GM23338 (cell line): ENCODE data around the gene GRIK4. TPM values are rescaled to one million over a fixed set of nuclear protein-coding genes. Genes with fewer than 3 reads are reported as not detected.

ENCODE experiments used
- ATAC-seq: fragments of 200-7000 bp; cut with Tn5 transposase; 3 replicates; pipeline ENCODE4 v1.9.1; 2020
- DNase-seq: peaks from one replicate; pipeline ENCODE4 v3.0.0-alpha.2; 2015; ENCODE audit warnings: low spot score
- H2AFZ ChIP-seq: fragments of 200-600 bp; sonication (generic); 2 replicates; pipeline ENCODE4 v1.8.0; 2016; ENCODE audit warnings: antibody characterized with exemption, mild to moderate bottlenecking, moderate library complexity
- H3F3A ChIP-seq: fragments of 200-600 bp; sonication (generic); replicated peaks from 2 replicates; pipeline ENCODE4 v1.8.0; 2017; ENCODE audit warnings: antibody characterized with exemption, mixed run types, low read depth
- H3K27ac ChIP-seq: fragments of 200-600 bp; sonication (generic); 2 replicates; pipeline ENCODE4 v1.6.1; 2016; ENCODE audit warnings: low read depth
- H3K27me3 ChIP-seq: fragments of 200-600 bp; sonication (generic); 2 replicates; pipeline ENCODE4 v1.8.0; 2016; ENCODE audit warnings: mild to moderate bottlenecking, mixed run types, moderate library complexity; ENCODE audit not compliant: insufficient read depth
- H3K36me3 ChIP-seq: fragments of 200-600 bp; sonication (generic); 2 replicates; pipeline ENCODE4 v1.8.0; 2016; ENCODE audit warnings: mild to moderate bottlenecking; ENCODE audit not compliant: insufficient read depth
- H3K4me1 ChIP-seq: fragments of 200-600 bp; sonication (generic); 2 replicates; pipeline ENCODE4 v1.8.0; 2016; ENCODE audit warnings: mild to moderate bottlenecking, moderate library complexity; ENCODE audit not compliant: insufficient read depth
- H3K4me2 ChIP-seq: fragments of 200-600 bp; sonication (generic); 2 replicates; pipeline ENCODE4 v1.7.1; 2017; ENCODE audit warnings: mixed run types
- H3K4me3 ChIP-seq: fragments of 200-600 bp; sonication (generic); 2 replicates; pipeline ENCODE4 v1.6.1; 2016; ENCODE audit warnings: mixed run types
- H3K79me2 ChIP-seq: fragments of 200-600 bp; sonication (generic); replicated peaks from 2 replicates; pipeline ENCODE4 v1.8.0; 2017; ENCODE audit warnings: mild to moderate bottlenecking; ENCODE audit not compliant: insufficient read depth
- H3K9me2 ChIP-seq: fragments of 200-600 bp; sonication (generic); 2 replicates; pipeline ENCODE4 v1.8.0; 2017; ENCODE audit not compliant: insufficient read depth
- H4K20me1 ChIP-seq: fragments of 200-600 bp; sonication (generic); replicated peaks from 2 replicates; pipeline ENCODE4 v1.8.0; 2017; ENCODE audit warnings: mild to moderate bottlenecking; ENCODE audit not compliant: insufficient read depth
- H3K27ac Mint-ChIP-seq: 2 replicates; pipeline ENCODE4 v1.8.0; 2020; ENCODE audit warnings: inconsistent platforms, mild to moderate bottlenecking, moderate library complexity, mixed read lengths
- H3K27me3 Mint-ChIP-seq: 3 replicates; pipeline ENCODE4 v1.8.0; 2022; ENCODE audit warnings: low read depth, mild to moderate bottlenecking, moderate library complexity, mixed read lengths, inconsistent platforms; ENCODE audit not compliant: insufficient read depth, poor library complexity
- H3K36me3 Mint-ChIP-seq: 3 replicates; pipeline ENCODE4 v1.8.0; 2021; ENCODE audit warnings: low read depth, mild to moderate bottlenecking, inconsistent platforms, moderate library complexity, mixed read lengths
- H3K4me1 Mint-ChIP-seq: 3 replicates; pipeline ENCODE4 v1.8.0; 2020; ENCODE audit warnings: mild to moderate bottlenecking, inconsistent platforms, mixed read lengths
- H3K4me3 Mint-ChIP-seq: 3 replicates; pipeline ENCODE4 v1.8.0; 2021; ENCODE audit warnings: moderate library complexity, mild to moderate bottlenecking, inconsistent platforms, mixed read lengths
- H3K9me3 Mint-ChIP-seq: 3 replicates; pipeline ENCODE4 v1.8.0; 2020; ENCODE audit warnings: moderate library complexity, mild to moderate bottlenecking, inconsistent platforms, mixed read lengths
- CREB1 ChIP-seq: fragments of 250-450 bp; sonication (Bioruptor Pico); IDR thresholded peaks from 2 replicates; pipeline ENCODE4 v1.5.0; 2020; ENCODE audit warnings: low read depth, mild to moderate bottlenecking, moderate library complexity
- EZH2 ChIP-seq: fragments of 200-600 bp; sonication (generic); IDR thresholded peaks from one replicate; pipeline ENCODE4 v1.8.0; 2017; ENCODE audit warnings: antibody characterized with exemption, mild to moderate bottlenecking, low read depth; ENCODE audit not compliant: unreplicated experiment
- EZH2phosphoT487 ChIP-seq: fragments of 200-600 bp; sonication (generic); IDR thresholded peaks from one replicate; pipeline ENCODE4 v1.8.1; 2018; ENCODE audit warnings: antibody characterized with exemption; ENCODE audit not compliant: unreplicated experiment
- JUNB ChIP-seq: IDR thresholded peaks from one replicate; pipeline ENCODE4 v1.6.1; 2016; ENCODE audit warnings: antibody characterized with exemption; ENCODE audit not compliant: unreplicated experiment
- NANOG ChIP-seq: IDR thresholded peaks from 2 replicates; pipeline ENCODE4 v1.6.1; 2016; ENCODE audit warnings: antibody characterized with exemption, borderline replicate concordance
- POLR2AphosphoS5 ChIP-seq: IDR thresholded peaks from 2 replicates; pipeline ENCODE4 v1.6.1; 2016; ENCODE audit warnings: antibody characterized with exemption, low read depth
- STAT1 ChIP-seq: IDR thresholded peaks from one replicate; pipeline ENCODE4 v1.6.1; 2016; ENCODE audit warnings: antibody characterized with exemption; ENCODE audit not compliant: unreplicated experiment
- ZNF114 ChIP-seq: fragments of 250-450 bp; sonication (Bioruptor Pico); IDR thresholded peaks from 2 replicates; pipeline ENCODE4 v1.5.0; 2020; ENCODE audit warnings: mild to moderate bottlenecking, moderate library complexity
- ZNF331 ChIP-seq: fragments of 250-450 bp; sonication (Bioruptor Pico); IDR thresholded peaks from 2 replicates; pipeline ENCODE4 v1.5.0; 2020; ENCODE audit warnings: low read depth, mild to moderate bottlenecking, moderate library complexity
- polyA plus RNA-seq: library from polyadenylated mRNA; unstranded; fragments of >200 nt; fragmentation: Nextera tagmentation; extraction: Ambion mirVana; gene quantifications from 2 replicates; pipeline ENCODE4 v1.2.1, GENCODE V29; 2016
- total RNA-seq: library from RNA; depleted of rRNA; stranded (reverse); fragments of >200 nt; shearing (Covaris generic); gene quantifications from 2 replicates; pipeline ENCODE4 v1.2.3, GENCODE V29; 2014
- TF ChIP-seq, protein P1 (sequence below): fragments of 250-450 bp; sonication (Bioruptor Pico); IDR thresholded peaks from 2 replicates; pipeline ENCODE4 v1.5.0; 2020; ENCODE audit warnings: mild to moderate bottlenecking, moderate library complexity
- TF ChIP-seq, protein P2 (sequence below): IDR thresholded peaks from one replicate; pipeline ENCODE4 v1.6.1; 2018; ENCODE audit warnings: antibody characterized with exemption; ENCODE audit not compliant: unreplicated experiment
- TF ChIP-seq, protein P3 (sequence below): IDR thresholded peaks from 2 replicates; pipeline ENCODE4 v1.6.1; 2016; ENCODE audit warnings: antibody characterized with exemption
- TF ChIP-seq, protein P4 (sequence below), 2 experiments: fragments of 200-600 bp in 1 of 2; sonication (generic) in 1 of 2; conservative IDR thresholded peaks; 2 replicates each; pipeline versions ENCODE4 v1.5.1 to v1.6.1; 2016 to 2017; ENCODE audit warnings: antibody characterized with exemption in 2 of 2, low read depth in 2 of 2, mild to moderate bottlenecking in 2 of 2, moderate library complexity in 1 of 2

The GRIK4 gene
- total and polyA plus RNA-seq, 2 experiments from 2014 or later, result 0.63 to 2.2 TPM

DNA sequence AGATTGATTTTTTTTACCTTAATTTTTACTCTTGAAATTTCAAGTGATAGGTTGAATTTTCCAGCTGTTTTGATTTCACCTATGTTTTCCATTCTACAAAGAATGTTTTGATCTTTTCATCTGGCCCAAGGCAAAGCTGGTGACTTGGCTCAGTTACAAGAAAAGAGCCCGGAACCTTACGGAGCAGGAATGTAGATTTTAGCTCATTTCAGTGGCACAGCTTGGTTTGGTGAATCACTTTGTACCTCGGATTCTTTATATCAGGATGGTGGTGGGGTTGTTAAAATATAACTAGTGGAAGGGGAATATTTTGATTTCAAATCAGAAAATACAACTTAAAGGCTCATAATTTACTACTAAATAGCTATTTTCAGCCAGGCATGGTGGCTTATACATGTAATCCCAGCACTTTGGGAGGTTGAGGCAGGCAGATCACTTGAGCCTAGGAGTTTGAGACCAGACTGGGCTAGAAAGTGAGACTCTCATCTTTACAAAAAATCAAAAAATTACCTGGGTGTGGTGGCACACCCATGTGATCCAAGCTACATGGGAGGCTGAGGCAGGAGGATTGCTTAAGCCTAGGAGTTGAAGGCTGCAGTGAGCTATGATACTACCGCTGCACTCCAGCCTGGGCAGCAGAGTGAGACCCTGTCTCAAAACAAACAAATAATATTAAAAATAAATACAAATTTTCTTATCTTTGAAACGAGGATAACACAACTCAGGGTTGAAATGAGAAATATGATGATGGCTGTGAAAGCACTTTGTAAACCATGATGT lies 9.4 kb upstream of the GRIK4 start:
- Mint-ChIP-seq H3K27me3 (peaks cover 14% of the 10 kb centered on the region), H3K36me3 (no peaks in the 10 kb centered on the region), H3K4me3 (no peak overlapping the region), H3K27ac (peak overlapping the region; percentile 70), H3K9me3 (no peaks in the 10 kb centered on the region), H3K4me1 (peaks cover 50% of the 10 kb centered on the region)
- Histone ChIP-seq H3K27me3 (no peaks in the 10 kb centered on the region), H3F3A (no peaks in the 10 kb centered on the region), H3K4me1 (peaks cover 44% of the 10 kb centered on the region), H3K79me2 (no peaks in the 10 kb centered on the region), H2AFZ (no peak overlapping the region), H3K4me2 (peak overlapping the region; percentile 64; the same call in 1 of the 2 replicates), H3K9me2 (no peaks in the 10 kb centered on the region), H3K4me3 (no peak overlapping the region), H3K36me3 (no peaks in the 10 kb centered on the region), H3K27ac (no peak overlapping the region), H4K20me1 (no peaks in the 10 kb centered on the region)
- DNase-seq (no peak), ATAC-seq (no peak)
- TF ChIP-seq POLR2AphosphoS5, result no peak
- TF ChIP-seq EZH2phosphoT487, result no peak
- no peak for TF ChIP-seq EZH2
- no peak for TF ChIP-seq NANOG
- TF ChIP-seq, protein P1, sequence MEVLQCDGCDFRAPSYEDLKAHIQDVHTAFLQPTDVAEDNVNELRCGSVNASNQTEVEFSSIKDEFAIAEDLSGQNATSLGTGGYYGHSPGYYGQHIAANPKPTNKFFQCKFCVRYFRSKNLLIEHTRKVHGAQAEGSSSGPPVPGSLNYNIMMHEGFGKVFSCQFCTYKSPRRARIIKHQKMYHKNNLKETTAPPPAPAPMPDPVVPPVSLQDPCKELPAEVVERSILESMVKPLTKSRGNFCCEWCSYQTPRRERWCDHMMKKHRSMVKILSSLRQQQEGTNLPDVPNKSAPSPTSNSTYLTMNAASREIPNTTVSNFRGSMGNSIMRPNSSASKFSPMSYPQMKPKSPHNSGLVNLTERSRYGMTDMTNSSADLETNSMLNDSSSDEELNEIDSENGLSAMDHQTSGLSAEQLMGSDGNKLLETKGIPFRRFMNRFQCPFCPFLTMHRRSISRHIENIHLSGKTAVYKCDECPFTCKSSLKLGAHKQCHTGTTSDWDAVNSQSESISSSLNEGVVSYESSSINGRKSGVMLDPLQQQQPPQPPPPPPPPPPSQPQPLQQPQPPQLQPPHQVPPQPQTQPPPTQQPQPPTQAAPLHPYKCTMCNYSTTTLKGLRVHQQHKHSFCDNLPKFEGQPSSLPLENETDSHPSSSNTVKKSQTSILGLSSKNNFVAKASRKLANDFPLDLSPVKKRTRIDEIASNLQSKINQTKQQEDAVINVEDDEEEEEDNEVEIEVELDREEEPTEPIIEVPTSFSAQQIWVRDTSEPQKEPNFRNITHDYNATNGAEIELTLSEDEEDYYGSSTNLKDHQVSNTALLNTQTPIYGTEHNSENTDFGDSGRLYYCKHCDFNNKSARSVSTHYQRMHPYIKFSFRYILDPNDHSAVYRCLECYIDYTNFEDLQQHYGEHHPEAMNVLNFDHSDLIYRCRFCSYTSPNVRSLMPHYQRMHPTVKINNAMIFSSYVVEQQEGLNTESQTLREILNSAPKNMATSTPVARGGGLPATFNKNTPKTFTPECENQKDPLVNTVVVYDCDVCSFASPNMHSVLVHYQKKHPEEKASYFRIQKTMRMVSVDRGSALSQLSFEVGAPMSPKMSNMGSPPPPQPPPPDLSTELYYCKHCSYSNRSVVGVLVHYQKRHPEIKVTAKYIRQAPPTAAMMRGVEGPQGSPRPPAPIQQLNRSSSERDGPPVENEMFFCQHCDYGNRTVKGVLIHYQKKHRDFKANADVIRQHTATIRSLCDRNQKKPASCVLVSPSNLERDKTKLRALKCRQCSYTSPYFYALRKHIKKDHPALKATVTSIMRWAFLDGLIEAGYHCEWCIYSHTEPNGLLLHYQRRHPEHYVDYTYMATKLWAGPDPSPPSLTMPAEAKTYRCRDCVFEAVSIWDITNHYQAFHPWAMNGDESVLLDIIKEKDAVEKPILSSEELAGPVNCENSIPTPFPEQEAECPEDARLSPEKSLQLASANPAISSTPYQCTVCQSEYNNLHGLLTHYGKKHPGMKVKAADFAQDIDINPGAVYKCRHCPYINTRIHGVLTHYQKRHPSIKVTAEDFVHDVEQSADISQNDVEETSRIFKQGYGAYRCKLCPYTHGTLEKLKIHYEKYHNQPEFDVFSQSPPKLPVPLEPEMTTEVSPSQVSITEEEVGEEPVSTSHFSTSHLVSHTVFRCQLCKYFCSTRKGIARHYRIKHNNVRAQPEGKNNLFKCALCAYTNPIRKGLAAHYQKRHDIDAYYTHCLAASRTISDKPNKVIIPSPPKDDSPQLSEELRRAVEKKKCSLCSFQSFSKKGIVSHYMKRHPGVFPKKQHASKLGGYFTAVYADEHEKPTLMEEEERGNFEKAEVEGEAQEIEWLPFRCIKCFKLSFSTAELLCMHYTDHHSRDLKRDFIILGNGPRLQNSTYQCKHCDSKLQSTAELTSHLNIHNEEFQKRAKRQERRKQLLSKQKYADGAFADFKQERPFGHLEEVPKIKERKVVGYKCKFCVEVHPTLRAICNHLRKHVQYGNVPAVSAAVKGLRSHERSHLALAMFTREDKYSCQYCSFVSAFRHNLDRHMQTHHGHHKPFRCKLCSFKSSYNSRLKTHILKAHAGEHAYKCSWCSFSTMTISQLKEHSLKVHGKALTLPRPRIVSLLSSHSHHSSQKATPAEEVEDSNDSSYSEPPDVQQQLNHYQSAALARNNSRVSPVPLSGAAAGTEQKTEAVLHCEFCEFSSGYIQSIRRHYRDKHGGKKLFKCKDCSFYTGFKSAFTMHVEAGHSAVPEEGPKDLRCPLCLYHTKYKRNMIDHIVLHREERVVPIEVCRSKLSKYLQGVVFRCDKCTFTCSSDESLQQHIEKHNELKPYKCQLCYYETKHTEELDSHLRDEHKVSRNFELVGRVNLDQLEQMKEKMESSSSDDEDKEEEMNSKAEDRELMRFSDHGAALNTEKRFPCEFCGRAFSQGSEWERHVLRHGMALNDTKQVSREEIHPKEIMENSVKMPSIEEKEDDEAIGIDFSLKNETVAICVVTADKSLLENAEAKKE (CRISPR knock-in tag), result no peak
- TF ChIP-seq, protein P2, sequence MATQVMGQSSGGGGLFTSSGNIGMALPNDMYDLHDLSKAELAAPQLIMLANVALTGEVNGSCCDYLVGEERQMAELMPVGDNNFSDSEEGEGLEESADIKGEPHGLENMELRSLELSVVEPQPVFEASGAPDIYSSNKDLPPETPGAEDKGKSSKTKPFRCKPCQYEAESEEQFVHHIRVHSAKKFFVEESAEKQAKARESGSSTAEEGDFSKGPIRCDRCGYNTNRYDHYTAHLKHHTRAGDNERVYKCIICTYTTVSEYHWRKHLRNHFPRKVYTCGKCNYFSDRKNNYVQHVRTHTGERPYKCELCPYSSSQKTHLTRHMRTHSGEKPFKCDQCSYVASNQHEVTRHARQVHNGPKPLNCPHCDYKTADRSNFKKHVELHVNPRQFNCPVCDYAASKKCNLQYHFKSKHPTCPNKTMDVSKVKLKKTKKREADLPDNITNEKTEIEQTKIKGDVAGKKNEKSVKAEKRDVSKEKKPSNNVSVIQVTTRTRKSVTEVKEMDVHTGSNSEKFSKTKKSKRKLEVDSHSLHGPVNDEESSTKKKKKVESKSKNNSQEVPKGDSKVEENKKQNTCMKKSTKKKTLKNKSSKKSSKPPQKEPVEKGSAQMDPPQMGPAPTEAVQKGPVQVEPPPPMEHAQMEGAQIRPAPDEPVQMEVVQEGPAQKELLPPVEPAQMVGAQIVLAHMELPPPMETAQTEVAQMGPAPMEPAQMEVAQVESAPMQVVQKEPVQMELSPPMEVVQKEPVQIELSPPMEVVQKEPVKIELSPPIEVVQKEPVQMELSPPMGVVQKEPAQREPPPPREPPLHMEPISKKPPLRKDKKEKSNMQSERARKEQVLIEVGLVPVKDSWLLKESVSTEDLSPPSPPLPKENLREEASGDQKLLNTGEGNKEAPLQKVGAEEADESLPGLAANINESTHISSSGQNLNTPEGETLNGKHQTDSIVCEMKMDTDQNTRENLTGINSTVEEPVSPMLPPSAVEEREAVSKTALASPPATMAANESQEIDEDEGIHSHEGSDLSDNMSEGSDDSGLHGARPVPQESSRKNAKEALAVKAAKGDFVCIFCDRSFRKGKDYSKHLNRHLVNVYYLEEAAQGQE, result no peak
- no peak for TF ChIP-seq ZNF331 (CRISPR knock-in tag)
- TF ChIP-seq, protein P3, sequence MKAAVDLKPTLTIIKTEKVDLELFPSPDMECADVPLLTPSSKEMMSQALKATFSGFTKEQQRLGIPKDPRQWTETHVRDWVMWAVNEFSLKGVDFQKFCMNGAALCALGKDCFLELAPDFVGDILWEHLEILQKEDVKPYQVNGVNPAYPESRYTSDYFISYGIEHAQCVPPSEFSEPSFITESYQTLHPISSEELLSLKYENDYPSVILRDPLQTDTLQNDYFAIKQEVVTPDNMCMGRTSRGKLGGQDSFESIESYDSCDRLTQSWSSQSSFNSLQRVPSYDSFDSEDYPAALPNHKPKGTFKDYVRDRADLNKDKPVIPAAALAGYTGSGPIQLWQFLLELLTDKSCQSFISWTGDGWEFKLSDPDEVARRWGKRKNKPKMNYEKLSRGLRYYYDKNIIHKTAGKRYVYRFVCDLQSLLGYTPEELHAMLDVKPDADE, result no peak
- TF ChIP-seq STAT1, result no peak
- TF ChIP-seq JUNB, result no peak
- no peak for TF ChIP-seq CREB1
- no peak for TF ChIP-seq ZNF114
- TF ChIP-seq, protein P4, sequence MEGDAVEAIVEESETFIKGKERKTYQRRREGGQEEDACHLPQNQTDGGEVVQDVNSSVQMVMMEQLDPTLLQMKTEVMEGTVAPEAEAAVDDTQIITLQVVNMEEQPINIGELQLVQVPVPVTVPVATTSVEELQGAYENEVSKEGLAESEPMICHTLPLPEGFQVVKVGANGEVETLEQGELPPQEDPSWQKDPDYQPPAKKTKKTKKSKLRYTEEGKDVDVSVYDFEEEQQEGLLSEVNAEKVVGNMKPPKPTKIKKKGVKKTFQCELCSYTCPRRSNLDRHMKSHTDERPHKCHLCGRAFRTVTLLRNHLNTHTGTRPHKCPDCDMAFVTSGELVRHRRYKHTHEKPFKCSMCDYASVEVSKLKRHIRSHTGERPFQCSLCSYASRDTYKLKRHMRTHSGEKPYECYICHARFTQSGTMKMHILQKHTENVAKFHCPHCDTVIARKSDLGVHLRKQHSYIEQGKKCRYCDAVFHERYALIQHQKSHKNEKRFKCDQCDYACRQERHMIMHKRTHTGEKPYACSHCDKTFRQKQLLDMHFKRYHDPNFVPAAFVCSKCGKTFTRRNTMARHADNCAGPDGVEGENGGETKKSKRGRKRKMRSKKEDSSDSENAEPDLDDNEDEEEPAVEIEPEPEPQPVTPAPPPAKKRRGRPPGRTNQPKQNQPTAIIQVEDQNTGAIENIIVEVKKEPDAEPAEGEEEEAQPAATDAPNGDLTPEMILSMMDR (conservative IDR thresholded peaks at IDR 0.05; ENCODE audit: low read depth in 2 of 2), result no peak
